ENCODE measurements around the gene NT5C3A. TPM values are rescaled to one million over a fixed set of nuclear protein-coding genes. Genes with fewer than 3 reads are reported as not detected.
A peak's percentile ranks its signal among the peaks of the same experiment; 100 is the strongest.

Gene NT5C3A
- total and polyA plus RNA-seq, 2 experiments from 2014 or later = 21.2 to 38.0 TPM

- Histone ChIP-seq H3K4me1 (ENCODE audit: insufficient read depth) (peaks cover 27% of the 10 kb centered on the region), H4K20me1 (ENCODE audit: insufficient read depth, poor library complexity, severe bottlenecking) (peaks cover 3% of the 10 kb centered on the region), H3K36me3 (replicated peaks; ENCODE audit: insufficient read depth, low read depth) (no peaks in the 10 kb centered on the region), H3K4me2 (peak overlapping the region; percentile 69), H3K4me3 (no peak overlapping the region), H2AFZ (no peak overlapping the region), H3K27ac (peak overlapping the region; percentile 32), H3K79me2 (peaks cover 86% of the 10 kb centered on the region), H3K9me3 (ENCODE audit: low read depth) (no peaks in the 10 kb centered on the region), H3K27me3 (no peaks in the 10 kb centered on the region), H3K9me2 (replicated peaks; ENCODE audit: insufficient read depth) (no peaks in the 10 kb centered on the region)
- TF ChIP-seq EZH2 (IDR thresholded peaks at IDR 0.05; ENCODE audit: borderline replicate concordance) (no peak), CTCF (IDR thresholded peaks at IDR 0.05; ENCODE audit: poor library complexity) (no peak), EZH2phosphoT487 (IDR thresholded peaks at IDR 0.05; ENCODE audit: low read depth, severe bottlenecking, unreplicated experiment) (no peak)
- WGBS (ENCODE audit: low lambda C conversion rate, missing lambda C conversion rate) = 83% methylated on average over 9 of the region's 9 CpGs
- peak; percentile 64 for DNase-seq (ENCODE audit: low spot score)
Observed at GRCh38 chr7:33040803-33041516, 21.6 kb downstream of the NT5C3A start.

- no peak for TF ChIP-seq EZH2phosphoT487 (IDR thresholded peaks at IDR 0.05; ENCODE audit: low read depth, severe bottlenecking, unreplicated experiment)
- TF ChIP-seq CTCF (IDR thresholded peaks at IDR 0.05; ENCODE audit: poor library complexity) = no peak
- TF ChIP-seq EZH2 (IDR thresholded peaks at IDR 0.05; ENCODE audit: borderline replicate concordance) = no peak
- peaks cover 27% of the 10 kb centered on the region for H3K4me1 ChIP-seq (ENCODE audit: insufficient read depth)
- 75% methylated on average over 1 of the region's 1 CpG for WGBS (ENCODE audit: low lambda C conversion rate, missing lambda C conversion rate)
- no peak overlapping the region for H2AFZ ChIP-seq
- peaks cover 87% of the 10 kb centered on the region for H3K79me2 ChIP-seq
- no peak overlapping the region for H3K4me3 ChIP-seq
- H3K27ac ChIP-seq = no peak overlapping the region
- no peaks in the 10 kb centered on the region for H3K9me3 ChIP-seq (ENCODE audit: low read depth)
- peak overlapping the region; percentile 69 for H3K4me2 ChIP-seq
- no peaks in the 10 kb centered on the region for H3K36me3 ChIP-seq (replicated peaks; ENCODE audit: insufficient read depth, low read depth)
- H4K20me1 ChIP-seq (ENCODE audit: insufficient read depth, poor library complexity, severe bottlenecking) = peaks cover 3% of the 10 kb centered on the region
- no peaks in the 10 kb centered on the region for H3K9me2 ChIP-seq (replicated peaks; ENCODE audit: insufficient read depth)
- no peak for DNase-seq (ENCODE audit: low spot score)
- H3K27me3 ChIP-seq = no peaks in the 10 kb centered on the region
Observed at GRCh38 chr7:33039903-33040292, 22.7 kb downstream of the NT5C3A start.

GRCh38 chr7:33039257-33039902 lies 23.2 kb downstream of the NT5C3A start:
- Histone ChIP-seq H4K20me1 (ENCODE audit: insufficient read depth, poor library complexity, severe bottlenecking) (peaks cover 3% of the 10 kb centered on the region), H3K9me3 (ENCODE audit: low read depth) (no peaks in the 10 kb centered on the region), H2AFZ (no peak overlapping the region), H3K4me1 (ENCODE audit: insufficient read depth) (peaks cover 27% of the 10 kb centered on the region), H3K9me2 (replicated peaks; ENCODE audit: insufficient read depth) (no peaks in the 10 kb centered on the region), H3K27ac (no peak overlapping the region), H3K79me2 (peaks cover 92% of the 10 kb centered on the region), H3K4me3 (no peak overlapping the region), H3K36me3 (replicated peaks; ENCODE audit: insufficient read depth, low read depth) (no peaks in the 10 kb centered on the region), H3K4me2 (peak overlapping the region; percentile 69), H3K27me3 (no peaks in the 10 kb centered on the region)
- DNase-seq (ENCODE audit: low spot score) = no peak
- WGBS (ENCODE audit: low lambda C conversion rate, missing lambda C conversion rate) = 79% methylated on average over 5 of the region's 5 CpGs
- TF ChIP-seq EZH2phosphoT487 (IDR thresholded peaks at IDR 0.05; ENCODE audit: low read depth, severe bottlenecking, unreplicated experiment) (no peak), EZH2 (IDR thresholded peaks at IDR 0.05; ENCODE audit: borderline replicate concordance) (no peak), CTCF (IDR thresholded peaks at IDR 0.05; ENCODE audit: poor library complexity) (no peak)
